OCI-LY7 (cell line): ENCODE measurements around the gene ROBO2. TPM values are rescaled to one million over a fixed set of nuclear protein-coding genes. Genes with fewer than 3 reads are reported as not detected.

Experiments
- BruUV-seq: library from RNA; stranded (reverse); fragments of 400-500 nt; replicated peaks from 2 replicates; lab custom pipeline; 2021; lab: Mats Ljungman, UMichigan
- CTCF ChIA-PET: fragments of 300-600 bp; sonication (Branson Sonifier 250); formaldehyde crosslinking; loops from one replicate; lab custom pipeline; 2022; ENCODE audit warnings: antibody characterized with exemption; ENCODE audit not compliant: unreplicated experiment; lab: Charles Lee
- POLR2A ChIA-PET: fragments of 300-600 bp; sonication (Branson Sonifier 250); formaldehyde crosslinking; loops from one replicate; lab custom pipeline; 2022; ENCODE audit warnings: antibody characterized with exemption; lab: Charles Lee
- DNase-seq: peaks from one replicate; pipeline ENCODE4 v3.0.0-alpha.2; 2015; ENCODE audit warnings: low spot score
- H2AFZ ChIP-seq: fragments of 200-600 bp; sonication (generic), shearing (Covaris generic); 2 replicates; pipeline ENCODE4 v1.6.1; 2014; ENCODE audit warnings: mild to moderate bottlenecking, antibody characterized with exemption, low read length, moderate library complexity
- H3K27ac ChIP-seq: fragments of 200-600 bp; sonication (generic); 2 replicates; pipeline ENCODE4 v1.5.1; 2014; ENCODE audit warnings: mixed run types, low read depth, mild to moderate bottlenecking, moderate library complexity, low read length, inconsistent platforms; ENCODE audit not compliant: poor library complexity, severe bottlenecking
- H3K36me3 ChIP-seq: fragments of 200-600 bp; sonication (generic); 2 replicates; pipeline ENCODE4 v1.6.1; 2014; ENCODE audit warnings: mild to moderate bottlenecking, antibody characterized with exemption, low read length, moderate library complexity, mixed read lengths; ENCODE audit not compliant: insufficient read depth
- H3K4me1 ChIP-seq: fragments of 200-600 bp; sonication (generic); 2 replicates; pipeline ENCODE4 v1.5.1; 2014; ENCODE audit warnings: mild to moderate bottlenecking, low read length; ENCODE audit not compliant: insufficient read depth, poor library complexity, severe bottlenecking
- H3K4me2 ChIP-seq: fragments of 200-600 bp; sonication (generic); 2 replicates; pipeline ENCODE4 v1.6.1; 2014; ENCODE audit warnings: mild to moderate bottlenecking, low read length
- H3K4me3 ChIP-seq: fragments of 200-600 bp; sonication (generic); 2 replicates; pipeline ENCODE4 v1.5.1; 2014; ENCODE audit warnings: mild to moderate bottlenecking, low read depth, low read length; ENCODE audit not compliant: poor library complexity, severe bottlenecking
- H3K79me2 ChIP-seq: fragments of 200-600 bp; sonication (generic); 2 replicates; pipeline ENCODE4 v1.6.1; 2016; ENCODE audit warnings: low read depth, mild to moderate bottlenecking, low read length, moderate library complexity, mixed read lengths; ENCODE audit not compliant: insufficient read depth
- H3K9me2 ChIP-seq: fragments of 200-600 bp; sonication (generic); 2 replicates; pipeline ENCODE4 v1.6.1; 2016; ENCODE audit warnings: mild to moderate bottlenecking, low read length, mixed read lengths; ENCODE audit not compliant: insufficient read depth
- H3K9me3 ChIP-seq: fragments of 200-600 bp; sonication (generic); 2 replicates; pipeline ENCODE4 v1.6.1; 2014; ENCODE audit warnings: mild to moderate bottlenecking, mixed run types, low read length, mixed read lengths
- H4K20me1 ChIP-seq: fragments of 200-600 bp; sonication (generic); 2 replicates; pipeline ENCODE4 v1.6.1; 2014; ENCODE audit warnings: mild to moderate bottlenecking, antibody characterized with exemption, low read length, moderate library complexity, mixed read lengths; ENCODE audit not compliant: insufficient read depth
- EZH2phosphoT487 ChIP-seq: fragments of 200-600 bp; sonication (generic); IDR thresholded peaks from 2 replicates; pipeline ENCODE4 v1.6.1; 2018; ENCODE audit warnings: low read depth, borderline replicate concordance, mild to moderate bottlenecking, mixed run types, antibody characterized with exemption, low read length, moderate library complexity, mixed read lengths
- intact Hi-C: fragments of 100-400 bp; cut with micrococcal nuclease; formaldehyde crosslinking; loops from one replicate; pipeline ENCODE4 v1.10.0; 2022; ENCODE audit not compliant: unreplicated experiment
- total RNA-seq, 2 experiments: library from RNA; depleted of rRNA in 1 of 2; stranded (reverse); fragments of >200 nt in 1 of 2; shearing (Covaris generic) in 1 of 2; gene quantifications; 2 replicates each; pipeline ENCODE4 v1.2.3, GENCODE V29; 2014 to 2022
- TF ChIP-seq, protein P1 (sequence below): fragments of 200-600 bp; sonication (generic); conservative IDR thresholded peaks from 2 replicates; pipeline ENCODE4 v1.5.1; 2014; ENCODE audit warnings: mild to moderate bottlenecking, antibody characterized with exemption, low read length, moderate library complexity, mixed read lengths

ROBO2 gene
- total RNA-seq, 2 experiments from 2014 or later: 0.06 to 4.8 TPM

DNA sequence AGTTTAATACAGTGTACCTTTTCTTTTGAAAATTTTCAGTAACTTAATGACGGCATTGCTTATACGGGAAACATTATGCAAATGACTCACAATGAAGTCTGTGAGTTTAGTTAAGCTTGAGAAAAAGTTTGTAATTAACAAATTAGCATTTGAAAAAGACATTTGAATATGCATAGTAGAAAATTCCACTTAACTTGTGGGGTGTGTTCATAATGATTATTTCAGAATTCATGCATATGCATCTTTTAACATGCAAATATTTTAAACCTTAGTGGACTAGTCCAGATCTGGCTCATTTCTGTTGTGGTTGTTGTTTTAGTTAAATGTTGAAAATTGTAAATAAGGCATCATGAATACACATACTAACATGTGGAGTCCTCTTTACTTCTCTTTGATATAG lies 239.4 kb downstream of the ROBO2 start:
- H3K27ac ChIP-seq: no peak overlapping the region
- no peaks in the 10 kb centered on the region for H3K79me2 ChIP-seq
- TF ChIP-seq EZH2phosphoT487: no peak
- TF ChIP-seq, protein P1, sequence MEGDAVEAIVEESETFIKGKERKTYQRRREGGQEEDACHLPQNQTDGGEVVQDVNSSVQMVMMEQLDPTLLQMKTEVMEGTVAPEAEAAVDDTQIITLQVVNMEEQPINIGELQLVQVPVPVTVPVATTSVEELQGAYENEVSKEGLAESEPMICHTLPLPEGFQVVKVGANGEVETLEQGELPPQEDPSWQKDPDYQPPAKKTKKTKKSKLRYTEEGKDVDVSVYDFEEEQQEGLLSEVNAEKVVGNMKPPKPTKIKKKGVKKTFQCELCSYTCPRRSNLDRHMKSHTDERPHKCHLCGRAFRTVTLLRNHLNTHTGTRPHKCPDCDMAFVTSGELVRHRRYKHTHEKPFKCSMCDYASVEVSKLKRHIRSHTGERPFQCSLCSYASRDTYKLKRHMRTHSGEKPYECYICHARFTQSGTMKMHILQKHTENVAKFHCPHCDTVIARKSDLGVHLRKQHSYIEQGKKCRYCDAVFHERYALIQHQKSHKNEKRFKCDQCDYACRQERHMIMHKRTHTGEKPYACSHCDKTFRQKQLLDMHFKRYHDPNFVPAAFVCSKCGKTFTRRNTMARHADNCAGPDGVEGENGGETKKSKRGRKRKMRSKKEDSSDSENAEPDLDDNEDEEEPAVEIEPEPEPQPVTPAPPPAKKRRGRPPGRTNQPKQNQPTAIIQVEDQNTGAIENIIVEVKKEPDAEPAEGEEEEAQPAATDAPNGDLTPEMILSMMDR: no peak
- ChIA-PET POLR2A (interaction anchor here (1.0 kb wide), 1 partner anchor 23 kb away, joined by 3 read pairs; no protein-coding TSS in a partner anchor), CTCF (no interaction called here)
- no peaks in the 10 kb centered on the region for H3K9me2 ChIP-seq
- no peak for DNase-seq
- H3K4me3 ChIP-seq: no peak overlapping the region
- H4K20me1 ChIP-seq: no peaks in the 10 kb centered on the region
- no TSS peak for BruUV-seq
- H3K36me3 ChIP-seq: no peaks in the 10 kb centered on the region
- no peaks in the 10 kb centered on the region for H3K4me1 ChIP-seq
- H2AFZ ChIP-seq: no peak overlapping the region
- intact Hi-C loops: no loop called here
- no peak overlapping the region for H3K4me2 ChIP-seq
- no peaks in the 10 kb centered on the region for H3K9me3 ChIP-seq

DNA sequence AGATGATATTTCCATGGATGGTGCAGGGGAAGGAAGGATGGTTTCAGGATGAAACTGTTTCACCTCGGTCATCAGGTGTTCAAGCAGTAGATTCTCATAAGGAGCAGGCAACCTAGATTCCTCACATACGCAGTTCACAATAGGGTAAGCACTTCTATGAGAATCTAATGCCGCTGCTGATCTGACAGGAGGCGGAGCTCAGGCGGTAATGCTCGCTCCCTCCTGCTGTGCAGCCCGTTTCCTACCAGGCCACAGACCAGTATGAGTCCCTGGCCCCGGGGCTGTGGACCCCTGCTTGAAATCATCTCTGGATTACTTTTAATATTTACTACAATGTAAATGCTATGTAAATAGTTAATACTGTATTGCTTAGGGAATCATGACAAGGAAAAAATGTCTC lies 241.8 kb downstream of the ROBO2 start:
- CTCF ChIA-PET: no interaction called here
- no TSS peak for BruUV-seq

DNA sequence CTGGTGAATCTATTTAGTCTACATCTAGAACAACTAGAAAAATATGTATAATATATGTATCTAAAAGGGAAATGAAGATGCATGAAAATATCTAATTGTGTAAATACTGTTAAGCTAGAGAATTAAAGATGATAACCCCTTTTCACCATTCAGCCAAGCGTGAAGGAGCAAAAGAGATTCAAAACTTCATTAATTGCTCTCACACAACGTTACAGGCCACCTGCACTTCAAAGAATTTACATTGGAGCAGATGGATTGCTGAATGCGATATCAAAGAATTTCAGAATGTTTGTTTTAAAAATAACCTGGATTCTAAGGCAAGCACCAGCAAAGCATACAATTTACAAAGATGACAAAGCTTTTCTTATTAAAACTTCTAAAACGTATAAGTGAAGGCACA lies 243.2 kb downstream of the ROBO2 start:
- no TSS peak for BruUV-seq
- H3K4me3 ChIP-seq: no peak overlapping the region

More for the DNA sequence above, 241.8 kb downstream of the ROBO2 start:
- TF ChIP-seq EZH2phosphoT487: no peak
- TF ChIP-seq, protein P1: no peak
- Histone ChIP-seq H2AFZ (no peak overlapping the region), H4K20me1 (no peaks in the 10 kb centered on the region), H3K9me2 (no peaks in the 10 kb centered on the region), H3K4me1 (no peaks in the 10 kb centered on the region), H3K4me3 (no peak overlapping the region), H3K27ac (no peak overlapping the region), H3K4me2 (no peak overlapping the region), H3K9me3 (no peaks in the 10 kb centered on the region), H3K79me2 (no peaks in the 10 kb centered on the region), H3K36me3 (no peaks in the 10 kb centered on the region)
- POLR2A ChIA-PET: no interaction called here
- no peak for DNase-seq
- intact Hi-C loops: no loop called here

More for the DNA sequence above, 243.2 kb downstream of the ROBO2 start:
- Histone ChIP-seq H3K9me2 (no peaks in the 10 kb centered on the region), H3K27ac (no peak overlapping the region), H3K36me3 (no peaks in the 10 kb centered on the region), H3K4me1 (no peaks in the 10 kb centered on the region), H3K4me2 (no peak overlapping the region), H3K9me3 (0 out of 2 replicates have a peak, but pooled peaks cover under 1% of the 10 kb centered on the region), H4K20me1 (no peaks in the 10 kb centered on the region), H2AFZ (no peak overlapping the region), H3K79me2 (no peaks in the 10 kb centered on the region)
- no peak for TF ChIP-seq EZH2phosphoT487
- TF ChIP-seq, protein P1: no peak
- ChIA-PET CTCF (no interaction called here), POLR2A (interaction anchor here (1.3 to 1.6 kb wide), 2 partner anchors 12 to 25 kb away, joined by 5 read pairs; no protein-coding TSS in a partner anchor)
- intact Hi-C loops: no loop called here
- DNase-seq: no peak
